Bronchial epithelial cell (primary cell): ENCODE results near the gene CCRL2. TPM values are rescaled to one million over a fixed set of nuclear protein-coding genes. Genes with fewer than 3 reads are reported as not detected.

ENCODE experiments used
- DNase-seq: peaks from one replicate; pipeline ENCODE4 v3.0.0-alpha.2; 2010; ENCODE audit warnings: low read depth
- FAIRE-seq: peaks from 2 replicates; lab custom pipeline; 2011; peaks lifted over from hg19 to GRCh38; lab: Jason Lieb, UNC
- H3K27me3 ChIP-seq: 2 replicates; pipeline ENCODE4 v1.5.1; 2011; ENCODE audit warnings: low read length; ENCODE audit not compliant: control insufficient read depth, insufficient read depth
- H3K36me3 ChIP-seq: 2 replicates; pipeline ENCODE4 v1.5.1; 2011; ENCODE audit warnings: low read length; ENCODE audit not compliant: control insufficient read depth, insufficient read depth
- H3K4me3 ChIP-seq: 2 replicates; pipeline ENCODE4 v1.5.1; 2011; ENCODE audit warnings: mild to moderate bottlenecking, low read depth, low read length, control low read depth
- total RNA-seq: library from RNA; depleted of rRNA; stranded (reverse); fragments of >200 nt; gene quantifications from 2 replicates; pipeline ENCODE4 v1.2.1, GENCODE V29; 2014
- TF ChIP-seq, protein P1 (sequence below): IDR thresholded peaks from 2 replicates; pipeline ENCODE4 v1.5.1; 2011; ENCODE audit warnings: mild to moderate bottlenecking, moderate library complexity, low read length, control low read depth, inconsistent platforms; ENCODE audit not compliant: insufficient read depth, severe bottlenecking

Gene CCRL2
- total RNA-seq, 1 donor from 2014 or later = 0.26 TPM

DNA sequence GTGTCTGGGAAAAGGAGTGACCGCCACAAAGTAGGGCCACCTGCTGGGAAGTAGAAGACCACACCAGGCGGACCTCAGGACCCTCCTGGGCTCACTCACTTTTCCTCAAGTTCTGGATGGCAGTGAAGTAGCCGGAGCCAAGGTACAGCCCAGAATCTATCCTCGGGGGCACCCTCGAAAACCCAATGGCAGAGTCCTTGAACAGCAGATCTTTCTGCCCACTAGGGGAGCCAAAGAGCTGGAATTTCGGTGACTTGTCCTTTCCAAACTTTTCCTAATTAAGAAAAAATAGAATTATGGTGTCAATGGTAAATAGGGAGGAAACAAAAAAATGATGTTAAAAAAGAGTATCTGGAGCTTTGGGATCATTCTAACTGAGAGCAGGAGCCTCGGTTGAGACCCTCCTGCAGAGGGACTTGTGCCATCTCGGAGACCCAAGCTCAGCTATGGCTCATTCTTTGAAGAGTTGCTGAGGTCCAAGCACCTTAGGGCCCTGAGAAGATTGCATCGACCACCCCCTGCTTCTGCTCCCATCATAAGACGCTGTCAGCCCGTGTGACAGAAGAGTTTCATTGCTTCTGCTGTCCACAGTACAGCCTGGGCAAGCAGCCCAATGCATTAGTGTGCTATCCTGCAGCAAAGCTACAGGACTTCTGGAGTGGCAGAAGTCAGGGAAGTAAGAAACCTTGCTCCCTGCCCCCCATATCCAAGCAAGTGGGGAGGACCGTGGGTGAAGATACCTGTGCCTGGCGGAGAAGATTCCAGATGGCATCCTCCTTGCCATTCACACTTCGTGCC is 42.9 kb downstream of the CCRL2 start:
- DNase-seq = peak; percentile 15
- H3K4me3 ChIP-seq = no peak overlapping the region
- no peaks in the 10 kb centered on the region for H3K36me3 ChIP-seq
- peaks cover 2% of the 10 kb centered on the region for H3K27me3 ChIP-seq
- FAIRE-seq = peak; percentile 47
- TF ChIP-seq, protein P1, sequence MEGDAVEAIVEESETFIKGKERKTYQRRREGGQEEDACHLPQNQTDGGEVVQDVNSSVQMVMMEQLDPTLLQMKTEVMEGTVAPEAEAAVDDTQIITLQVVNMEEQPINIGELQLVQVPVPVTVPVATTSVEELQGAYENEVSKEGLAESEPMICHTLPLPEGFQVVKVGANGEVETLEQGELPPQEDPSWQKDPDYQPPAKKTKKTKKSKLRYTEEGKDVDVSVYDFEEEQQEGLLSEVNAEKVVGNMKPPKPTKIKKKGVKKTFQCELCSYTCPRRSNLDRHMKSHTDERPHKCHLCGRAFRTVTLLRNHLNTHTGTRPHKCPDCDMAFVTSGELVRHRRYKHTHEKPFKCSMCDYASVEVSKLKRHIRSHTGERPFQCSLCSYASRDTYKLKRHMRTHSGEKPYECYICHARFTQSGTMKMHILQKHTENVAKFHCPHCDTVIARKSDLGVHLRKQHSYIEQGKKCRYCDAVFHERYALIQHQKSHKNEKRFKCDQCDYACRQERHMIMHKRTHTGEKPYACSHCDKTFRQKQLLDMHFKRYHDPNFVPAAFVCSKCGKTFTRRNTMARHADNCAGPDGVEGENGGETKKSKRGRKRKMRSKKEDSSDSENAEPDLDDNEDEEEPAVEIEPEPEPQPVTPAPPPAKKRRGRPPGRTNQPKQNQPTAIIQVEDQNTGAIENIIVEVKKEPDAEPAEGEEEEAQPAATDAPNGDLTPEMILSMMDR = peak; percentile 64

GRCh38 chr3:46453526-46454208 is 46.6 kb downstream of the CCRL2 start:
- TF ChIP-seq, protein P1 = no peak
- no peaks in the 10 kb centered on the region for H3K36me3 ChIP-seq
- H3K27me3 ChIP-seq = no peaks in the 10 kb centered on the region
- no peak for DNase-seq
- H3K4me3 ChIP-seq = no peak overlapping the region
- peak; percentile 64 for FAIRE-seq

- TF ChIP-seq, protein P1 = no peak
- FAIRE-seq = no peak
- Histone ChIP-seq H3K27me3 (no peaks in the 10 kb centered on the region), H3K36me3 (no peaks in the 10 kb centered on the region), H3K4me3 (no peak overlapping the region)
- DNase-seq = no peak
These were observed 47.1 kb downstream of the CCRL2 start for GRCh38 chr3:46454209-46454595.

- H3K36me3 ChIP-seq = no peaks in the 10 kb centered on the region
- DNase-seq (no peak), FAIRE-seq (no peak)
- TF ChIP-seq, protein P1 = no peak
- H3K4me3 ChIP-seq = no peak overlapping the region
- H3K27me3 ChIP-seq = no peaks in the 10 kb centered on the region
These were observed 47.5 kb downstream of the CCRL2 start for GRCh38 chr3:46454606-46455005.

DNA sequence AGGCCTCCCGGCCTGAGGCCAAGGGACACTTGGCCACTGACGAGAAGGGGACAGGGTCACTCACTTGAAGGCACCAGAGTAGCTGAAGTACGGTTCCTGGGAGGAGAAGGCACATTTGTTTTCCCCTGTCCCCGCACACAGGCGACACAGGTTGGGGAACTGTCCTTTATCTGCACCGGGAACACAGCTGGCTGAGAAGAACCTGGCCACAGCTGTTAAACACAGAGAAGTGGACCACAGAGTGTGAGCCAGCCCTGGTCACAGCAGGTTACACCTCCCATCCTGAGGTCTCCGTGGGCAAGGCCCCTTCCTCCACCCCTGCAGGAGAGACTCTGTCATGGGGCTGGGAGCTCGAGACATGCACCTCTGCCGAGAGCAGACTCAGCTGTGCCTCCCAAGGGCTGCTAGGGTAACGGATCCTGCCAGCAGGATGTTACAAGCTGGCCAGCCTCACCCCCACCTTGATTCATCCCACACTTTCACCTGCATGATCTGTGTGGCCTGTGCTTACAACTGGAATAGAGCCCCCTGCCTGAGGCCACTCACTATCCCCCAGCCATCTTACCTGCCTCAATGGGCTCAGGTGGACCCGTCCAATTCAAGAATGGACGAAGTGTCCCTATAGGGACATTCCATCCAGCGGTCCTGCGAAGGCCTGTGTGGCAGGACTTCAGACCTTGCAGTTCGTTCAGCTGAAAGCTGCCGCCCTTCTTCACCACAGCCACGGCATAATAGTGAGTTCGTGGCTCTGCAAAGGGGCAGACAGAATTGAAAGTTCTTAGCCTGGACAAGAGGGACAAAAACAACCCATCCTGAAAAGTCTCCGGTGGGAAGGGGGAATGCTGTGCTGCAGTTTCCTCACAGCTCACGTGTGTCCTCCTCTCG is 48.4 kb downstream of the CCRL2 start:
- FAIRE-seq = no peak
- TF ChIP-seq, protein P1 = no peak
- DNase-seq = no peak
- H3K36me3 ChIP-seq = no peaks in the 10 kb centered on the region
- H3K27me3 ChIP-seq = no peaks in the 10 kb centered on the region
- no peak overlapping the region for H3K4me3 ChIP-seq
